H7 (cell line): Measurements from ENCODE around the gene MUL1. TPM values are rescaled to one million over a fixed set of nuclear protein-coding genes. Genes with fewer than 3 reads are reported as not detected.
"Not testable (repeated sequence)": the region's sequence is repeated elsewhere in the genome, so short reads cannot be mapped to it uniquely, and the experiment has no call there.

ENCODE experiments used
- DNase-seq: peaks from one replicate; pipeline ENCODE4 v3.0.0; 2012
- H3K27me3 ChIP-seq: 2 replicates; pipeline ENCODE4 v1.6.0; 2011; ENCODE audit warnings: mild to moderate bottlenecking, low read length; ENCODE audit not compliant: control insufficient read depth, insufficient read depth
- H3K36me3 ChIP-seq: replicated peaks from 2 replicates; pipeline ENCODE4 v1.5.1; 2011; ENCODE audit warnings: low read length; ENCODE audit not compliant: control insufficient read depth, insufficient read depth
- H3K4me3 ChIP-seq: 2 replicates; pipeline ENCODE4 v1.5.1; 2011; ENCODE audit warnings: low read depth, mild to moderate bottlenecking, control low read depth, low read length, moderate library complexity; ENCODE audit not compliant: insufficient read depth
- total RNA-seq: library from RNA; depleted of rRNA; stranded (reverse); fragments of >200 nt; shearing (Covaris generic); gene quantifications from 2 replicates; pipeline ENCODE4 v1.2.3, GENCODE V29; 2014

Gene MUL1
- total RNA-seq, 1 experiment from 2014 or later: 32.6 TPM

DNA sequence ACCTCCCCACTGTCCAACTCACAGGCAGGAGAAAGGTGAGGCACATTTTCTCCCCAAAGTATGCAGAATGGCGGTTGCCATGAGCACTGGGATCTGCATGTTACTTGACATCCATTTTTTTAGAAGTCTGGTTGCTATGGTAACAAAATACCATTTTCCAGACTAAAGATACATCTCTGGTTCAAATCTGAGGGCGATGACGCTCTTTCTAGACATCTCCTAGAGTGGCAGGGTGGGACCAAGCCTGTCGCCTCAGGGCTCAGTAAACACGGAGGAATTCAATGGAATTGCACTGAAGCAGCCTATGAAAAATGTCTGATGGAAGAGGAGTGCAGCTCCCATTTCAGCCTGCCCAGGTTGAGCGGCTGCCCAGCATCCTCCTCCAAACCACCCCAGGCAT is 22.9 kb upstream of the MUL1 start:
- H3K36me3 ChIP-seq: no peaks in the 10 kb centered on the region
- H3K4me3 ChIP-seq: no peak overlapping the region
- DNase-seq: no peak
- peaks cover 10% of the 10 kb centered on the region; the same call in 1 of the 2 replicates for H3K27me3 ChIP-seq

DNA sequence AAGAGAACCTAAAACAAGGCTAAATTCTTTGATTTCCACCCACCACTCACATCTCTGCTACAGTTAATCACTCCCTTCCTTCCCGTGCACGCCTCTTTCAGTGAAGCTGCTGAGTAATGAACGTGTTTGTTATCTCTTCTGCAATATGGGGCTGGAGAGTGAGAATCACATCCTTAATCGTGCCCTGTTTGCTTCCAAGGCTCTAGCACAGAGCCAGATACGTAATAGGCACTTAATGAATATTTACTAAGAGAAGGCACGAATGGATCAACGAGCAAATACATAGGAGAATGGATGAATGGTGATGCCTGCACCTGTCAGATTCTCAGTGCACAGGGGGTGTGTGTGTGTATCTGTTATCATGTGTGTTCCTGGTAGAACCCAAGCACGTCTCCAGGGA is 22.4 kb upstream of the MUL1 start:
- no peak overlapping the region for H3K4me3 ChIP-seq
- peaks cover 11% of the 10 kb centered on the region for H3K27me3 ChIP-seq
- DNase-seq: no peak
- H3K36me3 ChIP-seq: no peaks in the 10 kb centered on the region

DNA sequence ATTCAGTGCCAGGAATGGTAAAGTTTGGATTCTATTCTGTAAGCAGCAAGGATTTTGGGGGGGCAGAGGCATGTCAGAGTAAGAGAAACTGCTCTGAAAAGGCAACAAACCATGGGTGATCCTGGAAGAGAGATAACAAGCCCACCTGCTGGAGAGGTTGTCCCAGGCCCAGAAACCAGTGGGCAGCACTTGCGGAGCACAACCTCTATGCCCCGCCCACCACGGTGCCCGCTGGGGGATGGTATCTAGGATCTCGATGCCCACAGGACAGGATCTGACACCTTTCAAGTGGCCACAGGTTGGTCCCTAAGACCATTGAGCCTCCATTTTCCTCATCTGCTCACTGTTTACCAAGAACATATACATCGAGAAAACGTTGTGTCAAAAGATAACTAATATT is 20.3 kb upstream of the MUL1 start:
- peak; percentile 56 for DNase-seq

DNA sequence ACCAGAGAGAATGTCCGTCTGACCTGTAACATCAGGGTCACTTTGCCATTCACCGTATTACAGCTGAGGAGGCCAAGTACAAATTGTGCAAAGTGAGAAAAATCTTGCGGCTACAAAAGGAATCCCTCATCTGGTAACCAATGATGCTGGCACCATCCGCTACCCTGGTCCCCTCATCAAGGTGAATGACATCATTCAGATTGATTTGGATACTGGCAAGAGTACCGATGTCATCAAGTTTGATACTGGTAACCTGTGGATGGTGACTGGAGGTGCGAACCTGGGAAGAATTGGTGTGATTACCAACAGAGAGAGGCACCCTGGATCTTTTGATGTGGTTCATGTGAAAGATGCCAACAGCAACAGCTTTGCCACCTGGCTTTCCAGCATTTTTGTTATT is 18.3 kb upstream of the MUL1 start:
- Histone ChIP-seq H3K4me3 (no peak overlapping the region), H3K27me3 (peaks cover 12% of the 10 kb centered on the region), H3K36me3 (no peaks in the 10 kb centered on the region)
- DNase-seq: no peak

More for the DNA sequence above, 20.3 kb upstream of the MUL1 start:
- H3K27me3 ChIP-seq: peaks cover 12% of the 10 kb centered on the region
- H3K36me3 ChIP-seq: no peaks in the 10 kb centered on the region
- no peak overlapping the region for H3K4me3 ChIP-seq

DNA sequence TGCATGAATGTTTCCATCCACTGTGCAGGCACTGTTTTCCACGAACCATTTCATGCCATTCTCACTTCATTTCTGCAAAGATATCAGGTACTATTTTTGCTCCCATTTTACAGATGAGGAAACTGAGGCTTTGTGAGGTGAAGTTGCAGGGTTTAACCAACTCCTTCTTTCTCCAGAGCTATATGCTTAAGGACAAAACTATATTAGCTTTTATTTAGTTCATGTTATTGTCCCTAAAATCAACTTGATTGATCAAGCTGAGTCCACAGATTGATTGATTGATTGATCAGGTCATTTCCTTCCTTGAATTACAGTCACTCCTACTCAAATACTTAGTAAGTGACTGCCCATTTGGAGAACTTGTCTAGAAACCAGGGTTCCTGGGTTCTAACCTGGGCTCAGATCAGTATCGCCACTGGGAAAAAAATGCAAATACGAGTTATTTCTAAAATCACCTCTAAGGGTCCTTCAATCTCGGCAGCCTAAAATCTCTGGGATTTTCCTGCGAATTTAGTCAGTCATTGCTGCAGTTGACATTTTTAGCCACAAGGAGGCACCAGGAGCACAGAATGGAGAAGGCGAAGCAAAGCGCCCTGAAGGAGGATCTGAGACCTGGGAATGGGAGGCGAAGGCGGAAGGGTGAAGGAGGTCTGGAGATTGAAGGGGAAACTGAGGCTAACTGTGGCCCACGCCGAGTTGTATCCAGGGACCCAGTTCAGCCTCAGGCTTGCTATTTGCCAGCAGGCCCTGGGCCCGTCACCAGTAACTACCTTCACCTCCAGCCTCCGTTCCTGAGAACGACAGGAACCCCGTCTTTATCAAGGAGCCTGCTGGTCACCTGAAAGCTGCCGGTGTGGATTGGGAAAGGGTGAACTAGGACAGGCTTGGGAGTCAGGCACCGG is 14.3 kb upstream of the MUL1 start:
- Histone ChIP-seq H3K27me3 (peaks cover 5% of the 10 kb centered on the region), H3K36me3 (no peaks in the 10 kb centered on the region), H3K4me3 (peak overlapping the region; percentile 17; the same call in 1 of the 2 replicates)
- DNase-seq: peak; percentile 79

DNA sequence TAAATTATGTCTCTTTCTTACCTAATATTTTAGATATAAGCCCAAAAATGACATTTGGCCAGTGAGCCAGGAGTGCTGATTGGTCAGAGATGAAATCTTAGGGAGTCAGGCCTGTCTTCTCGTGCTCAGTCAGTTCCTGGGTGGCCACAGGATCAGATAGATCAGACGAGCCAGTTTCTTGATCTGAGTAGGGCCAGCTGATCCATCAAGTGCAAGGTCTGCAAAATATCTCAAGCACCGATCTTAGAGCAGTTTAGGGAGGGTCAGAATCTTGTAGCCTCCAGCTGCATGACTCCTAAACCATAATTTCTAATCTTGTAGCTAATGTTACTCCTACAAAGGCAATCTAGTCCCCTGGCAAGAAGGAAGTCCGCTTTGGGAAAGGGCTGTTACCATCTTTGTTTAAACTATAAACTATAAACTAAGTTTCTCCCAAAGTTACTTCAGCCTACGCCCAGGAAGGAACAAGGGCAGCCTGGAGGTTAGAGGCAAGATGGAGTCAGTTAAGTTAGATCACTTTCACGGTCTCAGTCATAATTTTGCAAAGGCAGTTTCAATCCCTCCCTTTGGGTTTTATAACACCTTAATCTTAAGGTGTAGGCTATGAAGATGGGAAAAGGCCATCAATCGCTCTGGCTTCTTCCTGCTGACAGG is 11.8 kb upstream of the MUL1 start:
- not testable (repeated sequence) for H3K36me3 ChIP-seq, H3K4me3 ChIP-seq, H3K27me3 ChIP-seq, DNase-seq

DNA sequence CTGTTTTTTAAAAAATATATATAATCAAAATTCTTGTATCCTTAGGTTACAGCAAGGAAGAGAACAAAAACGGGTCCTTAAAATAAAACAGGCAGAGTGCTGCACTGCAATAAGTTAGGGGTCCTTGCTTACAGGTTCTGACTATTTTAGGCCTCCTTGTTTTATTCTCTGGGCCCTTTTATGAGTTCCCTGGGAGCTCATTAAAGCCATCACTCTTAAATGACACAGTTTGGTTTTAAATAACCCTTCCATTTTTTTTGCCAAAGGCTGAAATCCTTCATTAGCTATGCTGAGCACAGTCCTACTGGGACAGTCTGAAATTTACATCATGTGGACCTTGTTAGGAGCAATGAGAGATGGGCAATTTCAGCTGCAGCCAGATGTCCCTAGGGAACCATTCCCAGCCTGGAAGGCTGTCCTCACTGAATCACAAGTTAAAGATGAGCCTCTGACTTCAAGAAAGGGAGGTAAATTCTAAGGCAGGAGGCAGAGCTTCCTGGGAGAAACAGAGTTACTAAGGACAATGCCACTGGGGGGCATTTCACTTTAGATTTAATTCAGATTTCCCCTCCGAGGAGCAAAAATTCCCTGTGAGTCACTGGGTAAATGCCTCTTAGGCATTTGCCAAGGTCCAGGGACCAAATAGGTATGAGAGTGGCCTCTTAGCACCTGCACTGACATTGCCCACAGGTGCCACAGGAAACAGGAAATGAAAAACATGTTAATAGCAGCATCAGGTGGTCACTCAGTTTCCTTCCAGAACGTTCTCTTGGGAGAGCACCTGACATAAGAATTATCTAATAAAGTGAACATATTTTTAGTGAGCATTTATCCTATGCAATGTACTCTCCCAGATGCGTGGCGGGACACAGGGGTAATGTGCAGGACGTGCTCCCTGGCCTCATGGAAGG is 3.8 kb upstream of the MUL1 start:
- no peak for DNase-seq
- Histone ChIP-seq H3K27me3 (peaks cover 5% of the 10 kb centered on the region; the same call in 1 of the 2 replicates), H3K36me3 (no peaks in the 10 kb centered on the region)

DNA sequence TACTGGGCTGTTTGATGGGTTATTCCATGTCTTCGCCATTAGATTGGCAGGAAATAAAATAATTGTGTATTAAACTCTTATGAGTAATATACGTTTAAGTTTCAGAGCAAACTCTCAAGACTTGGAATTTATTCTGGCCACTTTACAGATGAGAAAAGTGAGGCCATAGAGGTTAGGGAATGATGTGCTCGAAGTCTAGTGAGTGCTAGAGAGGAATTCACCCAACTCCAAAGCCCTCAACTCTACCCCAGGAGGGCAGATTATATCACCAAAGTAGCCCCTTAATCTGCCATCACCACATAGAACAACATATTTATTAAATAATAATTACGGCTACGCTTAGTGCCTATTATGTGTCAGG is 440 bp upstream of the MUL1 start:
- no peak for DNase-seq
- Histone ChIP-seq H3K4me3 (peak overlapping the region; percentile 98), H3K36me3 (no peaks in the 10 kb centered on the region), H3K27me3 (peaks cover 5% of the 10 kb centered on the region; the same call in 1 of the 2 replicates)

More for the DNA sequence above, 3.8 kb upstream of the MUL1 start:
- H3K4me3 ChIP-seq: no peak overlapping the region

DNA sequence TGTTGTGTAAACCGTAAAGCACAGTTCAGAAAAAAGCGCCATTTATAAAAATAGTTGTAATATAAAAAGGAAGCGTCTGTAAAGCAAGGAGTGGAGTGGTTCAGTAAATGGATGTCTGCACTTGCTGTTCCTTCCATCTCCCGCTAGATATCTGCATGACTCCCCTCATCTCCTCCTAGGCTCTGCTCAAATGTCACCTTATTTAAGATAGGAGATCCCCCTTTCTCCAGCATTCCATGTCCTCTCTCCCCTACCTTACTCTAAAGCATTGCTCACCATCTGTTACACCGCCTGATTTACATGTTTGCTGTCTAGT is 745 bp downstream of the MUL1 start:
- Histone ChIP-seq H3K36me3 (no peaks in the 10 kb centered on the region), H3K27me3 (peaks cover 5% of the 10 kb centered on the region; the same call in 1 of the 2 replicates), H3K4me3 (peak overlapping the region; percentile 98)
- peak; percentile 49 for DNase-seq

DNA sequence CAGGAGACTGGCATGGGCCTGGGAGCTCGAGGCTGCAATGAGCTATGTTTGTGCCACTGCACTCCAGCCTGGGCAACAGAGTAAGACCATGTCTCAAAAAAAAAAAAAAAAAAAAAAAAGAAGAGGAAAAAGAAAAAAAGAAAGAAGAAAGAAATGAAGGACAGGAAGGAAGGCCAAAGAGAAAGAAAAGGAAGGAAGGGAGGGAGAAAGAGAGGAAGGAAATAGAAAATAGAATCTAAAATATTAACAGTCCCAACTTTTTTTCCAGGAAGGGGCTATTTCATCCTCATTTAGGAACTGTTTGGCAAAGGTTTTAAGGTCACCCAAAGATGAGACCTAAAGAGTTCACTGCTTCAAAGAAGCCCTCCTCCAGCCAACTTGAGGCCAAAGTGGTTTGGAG is 2.5 kb downstream of the MUL1 start:
- Histone ChIP-seq H3K27me3 (no peaks in the 10 kb centered on the region; the same call in 1 of the 2 replicates), H3K4me3 (no peak overlapping the region), H3K36me3 (peaks cover 10% of the 10 kb centered on the region)
- no peak for DNase-seq

DNA sequence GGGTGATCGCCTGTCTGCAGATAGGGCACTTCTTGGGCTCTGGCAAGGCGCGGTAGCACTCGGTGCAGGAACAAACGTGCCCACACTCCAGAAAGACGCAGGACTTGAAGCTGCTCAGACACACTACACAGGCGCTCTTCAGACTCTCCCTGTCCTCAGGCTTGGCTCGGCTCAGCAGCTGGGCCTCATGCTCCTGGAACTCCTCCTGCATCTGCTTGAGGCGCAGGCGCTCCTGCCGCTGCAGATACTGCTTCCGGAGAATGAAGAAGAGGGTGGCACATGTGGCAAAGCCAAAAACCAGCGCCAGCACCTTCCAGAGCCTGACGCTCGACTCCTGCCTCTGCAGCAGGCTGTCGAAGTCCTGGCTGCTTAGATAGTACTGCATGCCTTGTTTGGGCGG is 7.2 kb downstream of the MUL1 start:
- Histone ChIP-seq H3K27me3 (no peaks in the 10 kb centered on the region), H3K4me3 (no peak overlapping the region), H3K36me3 (peaks cover 18% of the 10 kb centered on the region)
- DNase-seq: no peak

DNA sequence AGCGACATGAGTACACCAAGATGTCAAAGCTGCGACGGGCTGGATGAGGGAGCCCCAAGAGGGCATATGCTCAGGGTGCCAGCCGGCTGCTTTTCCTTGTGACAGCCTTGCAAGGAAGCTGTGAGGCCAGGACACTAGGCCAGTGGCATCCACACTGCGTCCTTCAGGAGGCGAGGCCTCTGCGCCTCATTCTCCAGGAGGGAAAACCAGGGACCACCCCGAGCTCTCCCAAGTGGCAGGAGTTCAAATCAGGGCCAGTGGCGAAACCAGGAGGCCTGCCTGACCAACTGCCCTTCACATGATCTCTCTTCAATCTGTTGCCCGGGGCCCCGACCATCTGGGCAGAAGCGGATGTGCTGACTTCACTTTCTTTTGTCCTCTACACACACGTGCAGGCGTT is 8.2 kb downstream of the MUL1 start:
- Histone ChIP-seq H3K4me3 (no peak overlapping the region), H3K36me3 (peaks cover 18% of the 10 kb centered on the region), H3K27me3 (no peaks in the 10 kb centered on the region)
- DNase-seq: no peak

DNA sequence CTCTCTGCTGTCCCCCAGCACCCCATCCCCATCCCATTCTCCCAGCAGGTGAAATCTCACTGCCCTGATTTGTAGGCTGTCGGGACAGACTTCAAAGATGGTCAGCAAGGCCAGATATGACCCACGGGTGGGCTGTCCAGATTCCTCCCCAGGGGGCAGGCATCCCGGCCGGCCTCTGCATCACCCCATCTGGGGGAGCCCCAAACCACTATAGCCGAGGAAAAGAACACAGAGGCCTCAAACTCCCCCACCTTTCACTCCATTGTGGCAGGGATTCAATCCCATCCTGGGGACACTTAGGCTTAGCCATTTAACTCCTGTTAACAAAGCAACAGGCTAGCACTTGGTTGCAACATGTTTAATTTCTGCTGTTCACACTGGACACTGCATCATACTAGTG is 8.8 kb downstream of the MUL1 start:
- DNase-seq: no peak
- H3K4me3 ChIP-seq: no peak overlapping the region
- peaks cover 18% of the 10 kb centered on the region for H3K36me3 ChIP-seq
- H3K27me3 ChIP-seq: no peaks in the 10 kb centered on the region

DNA sequence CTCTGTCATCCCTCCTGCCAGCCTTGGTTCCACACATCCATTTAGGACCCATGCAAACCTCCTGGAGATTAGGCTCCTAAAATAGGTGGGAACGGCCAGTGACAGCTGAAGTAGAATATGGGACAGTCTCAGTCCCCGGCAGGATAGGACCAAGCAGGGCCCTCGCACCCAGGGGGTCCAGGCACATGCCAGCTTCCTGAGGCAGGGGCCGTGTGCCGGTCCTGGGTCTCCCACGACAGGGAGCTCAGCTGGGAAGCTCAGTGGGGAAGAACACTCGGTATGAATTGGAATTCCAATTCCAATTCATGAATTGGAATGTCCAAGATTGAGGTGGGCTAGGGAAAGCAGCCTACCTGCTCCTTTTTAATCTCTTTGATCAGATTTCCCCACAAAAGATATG is 9.8 kb downstream of the MUL1 start:
- peaks cover 18% of the 10 kb centered on the region for H3K36me3 ChIP-seq
- DNase-seq: no peak
- H3K4me3 ChIP-seq: no peak overlapping the region
- no peaks in the 10 kb centered on the region for H3K27me3 ChIP-seq
